ENCODE measurements around the gene USP6NL.
A peak's percentile ranks its signal among the peaks of the same experiment; 100 is the strongest.

Gene USP6NL

DNA sequence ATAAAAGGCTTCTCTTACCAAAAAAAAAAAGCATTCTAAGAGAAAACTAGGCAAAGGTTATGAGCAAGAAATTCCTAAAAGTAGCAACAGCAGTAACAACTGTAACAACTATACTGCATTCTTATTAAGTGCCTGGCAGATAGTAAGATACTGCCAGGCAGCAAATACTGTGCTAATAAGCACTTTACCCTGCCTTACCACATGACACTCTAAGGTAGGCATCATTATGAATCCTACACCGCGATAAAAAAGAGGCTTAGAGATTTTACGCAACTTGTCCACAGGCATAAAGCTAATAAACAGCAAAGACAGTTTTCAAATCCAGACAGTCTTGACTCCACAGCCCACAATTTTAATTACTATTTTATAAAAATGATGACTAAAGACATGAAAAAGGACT is 83.2 kb downstream of the USP6NL start:
- peak; percentile 62 for FAIRE-seq
- DNase-seq (ENCODE audit: extremely low spot score, insufficient read length, low read depth): no peak

DNA sequence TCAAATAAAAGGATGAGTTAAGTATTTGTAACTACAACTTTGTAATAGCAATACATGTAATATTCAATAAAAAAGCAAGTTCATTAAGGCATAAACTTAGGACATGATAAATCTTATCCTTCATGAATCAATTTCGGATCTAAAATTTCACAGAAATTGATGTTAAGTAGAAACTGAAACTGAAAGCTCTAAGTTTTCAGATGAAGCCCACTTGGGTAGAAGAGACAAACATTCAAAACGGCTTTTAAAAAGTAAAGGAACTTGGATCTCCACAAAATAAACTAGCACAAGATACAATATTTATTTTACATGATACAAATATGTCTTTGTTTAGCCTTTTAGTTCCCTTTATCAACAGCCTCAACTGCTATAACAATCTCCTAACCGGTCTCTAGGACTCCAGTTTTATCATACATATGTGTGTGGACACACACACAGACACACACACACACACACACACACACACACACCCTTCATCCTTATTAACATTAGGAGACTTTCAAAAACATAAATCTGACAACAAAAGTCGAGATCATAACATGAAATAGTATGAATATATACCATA is 83.7 kb downstream of the USP6NL start:
- FAIRE-seq (peak; percentile 77), DNase-seq (ENCODE audit: extremely low spot score, insufficient read length, low read depth) (no peak)

DNA sequence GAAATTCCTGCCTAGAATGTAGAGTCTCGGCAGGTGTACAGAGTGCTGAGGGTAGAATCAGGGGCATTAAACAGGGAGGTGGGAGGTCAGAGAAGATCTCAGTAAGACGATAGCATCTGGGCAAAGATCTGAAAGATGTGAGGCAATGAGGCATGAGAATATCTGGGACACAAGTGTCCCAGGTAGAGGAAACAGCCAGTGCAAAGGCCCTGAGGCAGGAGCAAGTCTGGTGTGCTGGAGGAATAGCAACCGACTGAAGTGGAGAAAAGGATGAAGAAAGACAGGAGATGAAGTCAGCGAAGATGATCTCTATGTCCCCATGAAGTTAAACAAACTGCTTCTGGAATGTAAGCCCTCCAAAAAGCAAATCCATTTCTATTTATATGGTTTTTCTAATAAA is 84.4 kb downstream of the USP6NL start:
- DNase-seq (ENCODE audit: extremely low spot score, insufficient read length, low read depth) (no peak), FAIRE-seq (no peak)

DNA sequence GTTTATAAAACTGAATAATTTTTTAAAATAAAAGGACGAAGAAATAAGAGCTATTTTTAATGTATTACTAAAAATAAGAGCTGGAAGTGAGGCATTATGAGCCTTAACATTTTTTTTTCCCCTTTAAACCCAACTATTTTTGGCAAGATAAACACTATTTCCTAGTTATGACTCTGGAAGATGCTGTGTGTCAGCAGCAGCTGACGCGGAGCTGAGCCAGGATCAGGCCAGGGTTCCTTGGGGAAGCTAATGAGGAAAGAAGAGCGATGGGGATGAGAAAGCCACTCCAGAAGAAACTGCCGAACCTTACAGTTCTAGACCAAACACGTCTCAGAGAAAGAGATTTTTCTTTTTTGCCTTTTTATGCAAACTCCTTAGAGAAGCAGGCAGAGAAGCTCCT is 85.9 kb downstream of the USP6NL start:
- DNase-seq (ENCODE audit: extremely low spot score, insufficient read length, low read depth) (no peak), FAIRE-seq (peak; percentile 39)

DNA sequence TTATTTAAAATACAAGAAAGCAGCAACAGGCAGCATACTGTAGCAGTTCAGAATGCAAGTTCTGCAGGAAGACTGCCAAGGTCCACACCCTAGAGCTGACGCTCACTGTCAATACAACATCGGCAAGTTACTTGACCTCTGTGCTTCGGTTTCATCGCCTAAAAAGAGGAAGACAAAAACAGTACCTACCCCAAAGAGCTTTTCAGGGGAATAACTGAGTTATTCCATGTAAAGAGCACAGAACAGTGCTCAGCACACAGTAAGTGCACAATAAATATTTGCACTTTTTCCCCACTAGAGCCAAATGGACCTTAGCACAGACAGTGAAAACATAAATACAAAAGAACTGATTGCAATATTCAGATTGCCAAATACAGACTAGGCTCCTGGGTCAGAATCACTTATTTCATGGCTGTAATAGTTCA is 88.6 kb downstream of the USP6NL start:
- FAIRE-seq (no peak), DNase-seq (ENCODE audit: extremely low spot score, insufficient read length, low read depth) (no peak)

DNA sequence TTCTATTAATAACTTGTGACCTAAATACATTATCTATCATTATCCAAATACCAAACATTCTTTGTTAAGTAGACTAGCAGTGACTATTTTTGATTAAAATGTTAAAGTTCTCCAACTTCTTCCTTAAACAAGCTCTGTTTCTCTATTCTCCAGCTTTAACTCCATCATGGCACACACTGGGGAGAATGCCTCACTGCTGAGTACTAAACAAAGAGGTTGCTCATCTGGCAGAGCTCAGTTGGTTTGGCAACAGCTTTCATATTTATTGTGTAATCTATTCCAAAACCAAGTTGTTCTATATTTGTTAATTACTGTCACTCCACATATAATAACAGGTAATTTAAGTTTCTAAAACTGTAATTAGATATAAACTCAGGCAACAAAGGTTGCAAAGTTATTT is 89.6 kb downstream of the USP6NL start:
- no peak for DNase-seq (ENCODE audit: extremely low spot score, insufficient read length, low read depth)
- peak; percentile 24 for FAIRE-seq

DNA sequence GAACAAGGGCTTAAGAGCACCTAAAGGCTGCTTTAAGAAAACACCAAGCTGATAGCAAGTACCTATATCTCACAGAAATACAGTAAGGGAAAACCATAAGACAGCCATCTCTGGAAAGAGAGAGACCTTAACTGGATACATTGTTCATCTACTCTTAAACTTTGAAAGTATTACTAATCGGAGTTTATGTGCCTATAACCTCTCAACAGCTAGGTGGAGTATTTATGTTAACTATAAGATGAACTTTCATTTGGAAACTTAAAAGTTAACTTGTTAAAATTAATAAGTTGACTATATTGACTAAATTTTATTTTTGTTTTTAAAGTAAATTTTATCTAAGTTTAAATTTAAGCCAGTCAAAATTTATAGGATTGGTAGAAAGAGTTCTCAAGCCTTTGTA is 90.6 kb downstream of the USP6NL start:
- no peak for DNase-seq (ENCODE audit: extremely low spot score, insufficient read length, low read depth)
- peak; percentile 5 for FAIRE-seq

DNA sequence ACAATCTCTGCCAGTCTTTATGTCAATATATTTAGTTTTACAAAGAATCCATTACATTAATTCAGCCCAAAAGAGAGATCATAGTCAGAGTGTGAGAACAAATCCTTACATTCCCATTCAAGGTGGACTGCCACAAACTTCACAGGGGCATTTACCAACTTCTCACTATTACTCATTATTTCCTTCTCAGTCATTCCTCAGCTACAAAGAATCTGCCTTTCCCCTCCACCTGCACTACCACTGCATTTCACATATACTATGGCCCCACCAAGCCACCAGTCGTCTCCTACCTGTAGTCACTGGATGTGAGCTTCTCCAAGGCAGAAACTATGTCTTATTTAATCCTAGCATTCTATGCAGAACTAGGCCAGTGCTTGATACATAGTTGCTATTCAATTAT is 94.3 kb downstream of the USP6NL start:
- FAIRE-seq (peak; percentile 89), DNase-seq (ENCODE audit: extremely low spot score, insufficient read length, low read depth) (no peak)

DNA sequence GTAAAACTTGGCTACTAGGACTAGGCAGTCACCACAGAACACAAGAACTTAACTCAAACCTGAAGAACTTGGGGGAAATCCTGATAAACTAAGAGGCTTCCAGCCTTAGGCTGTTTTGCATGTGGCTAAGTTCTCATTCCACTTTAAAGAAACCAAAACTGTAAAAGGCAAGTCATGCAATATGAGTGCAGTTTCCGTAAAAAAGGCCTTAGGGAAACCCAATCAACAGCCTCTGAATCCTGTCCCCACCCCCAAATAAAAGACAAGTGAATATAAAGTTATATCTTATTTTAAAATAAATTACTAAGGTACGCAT is 95.1 kb downstream of the USP6NL start:
- FAIRE-seq (no peak), DNase-seq (ENCODE audit: extremely low spot score, insufficient read length, low read depth) (no peak)

DNA sequence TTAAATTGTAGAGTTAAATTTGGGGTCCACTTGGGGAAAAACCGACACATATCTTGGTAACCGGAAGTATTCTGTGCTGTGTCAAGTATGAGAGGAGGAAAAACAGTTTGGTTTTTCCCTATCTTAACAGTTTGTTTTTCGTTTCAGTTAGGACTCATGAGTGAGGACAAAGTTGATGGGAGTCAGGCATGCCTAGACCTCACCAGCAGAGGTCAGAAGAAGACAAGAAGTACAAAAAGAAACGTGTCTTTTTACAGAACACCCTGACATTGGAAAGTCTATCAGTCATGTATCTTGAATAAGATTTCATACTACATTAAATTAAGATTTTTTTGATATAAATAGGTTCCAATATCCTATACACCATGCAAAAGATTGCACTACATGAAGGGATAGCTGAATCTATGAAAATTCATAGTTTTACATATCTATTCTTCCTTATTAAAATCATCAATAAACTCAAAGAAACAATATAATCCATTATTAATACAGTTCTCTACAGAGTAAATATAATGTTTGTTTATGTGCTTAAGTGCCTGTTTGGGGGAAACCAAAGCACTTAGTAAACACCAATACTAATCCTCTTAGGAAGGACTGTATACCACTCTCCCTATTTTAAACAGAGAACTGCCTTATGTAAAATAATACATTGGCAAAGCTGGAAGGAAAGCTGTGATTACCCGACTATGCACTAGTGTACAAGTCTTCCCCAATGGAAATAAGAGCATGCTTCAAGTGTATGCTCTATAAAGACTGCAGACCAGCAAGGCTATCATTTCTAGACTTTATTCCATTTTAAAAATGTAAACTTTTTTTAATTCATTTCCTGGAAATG is 95.6 kb downstream of the USP6NL start:
- no peak for DNase-seq (ENCODE audit: extremely low spot score, insufficient read length, low read depth)
- peak; percentile 99 for FAIRE-seq

DNA sequence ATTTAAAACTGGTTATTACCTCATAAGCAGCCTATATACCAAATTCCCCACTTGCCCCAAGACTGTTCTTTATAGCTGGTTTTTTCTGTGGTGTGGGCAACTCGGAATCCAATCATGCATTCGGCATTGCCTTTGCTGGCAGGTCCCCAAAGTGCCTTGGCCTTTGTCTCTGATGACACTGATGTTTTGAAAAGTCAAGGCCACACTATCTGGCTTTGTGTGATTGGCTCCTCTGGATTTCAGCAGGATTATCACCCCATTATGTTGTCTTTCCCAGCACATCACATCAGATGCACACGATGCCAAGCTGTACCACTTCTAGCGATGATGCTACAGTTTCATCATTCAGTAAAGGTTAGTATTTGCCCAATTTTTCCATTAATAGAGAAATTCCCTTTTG is 97.7 kb downstream of the USP6NL start:
- FAIRE-seq: no peak
- no peak for DNase-seq (ENCODE audit: extremely low spot score, insufficient read length, low read depth)

DNA sequence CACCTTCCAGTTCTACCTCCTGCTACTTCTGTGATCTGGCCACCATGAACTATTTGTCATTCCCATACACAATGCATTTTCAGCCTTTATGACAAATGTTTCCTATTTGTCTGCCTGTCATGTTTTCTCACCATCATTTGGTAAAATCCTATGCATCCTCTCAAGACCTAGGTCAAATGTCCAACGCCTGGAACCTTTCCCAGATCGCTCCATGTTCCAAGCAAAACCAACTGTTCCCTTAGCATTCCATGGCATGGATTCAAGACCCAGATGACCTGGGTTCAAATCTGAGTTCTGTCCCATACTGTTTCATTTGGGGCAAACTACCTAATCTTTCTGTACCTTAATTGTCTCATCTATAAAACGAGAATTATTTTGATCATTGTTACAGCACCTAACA is 98.9 kb downstream of the USP6NL start:
- no peak for FAIRE-seq
- DNase-seq (ENCODE audit: extremely low spot score, insufficient read length, low read depth): no peak

DNA sequence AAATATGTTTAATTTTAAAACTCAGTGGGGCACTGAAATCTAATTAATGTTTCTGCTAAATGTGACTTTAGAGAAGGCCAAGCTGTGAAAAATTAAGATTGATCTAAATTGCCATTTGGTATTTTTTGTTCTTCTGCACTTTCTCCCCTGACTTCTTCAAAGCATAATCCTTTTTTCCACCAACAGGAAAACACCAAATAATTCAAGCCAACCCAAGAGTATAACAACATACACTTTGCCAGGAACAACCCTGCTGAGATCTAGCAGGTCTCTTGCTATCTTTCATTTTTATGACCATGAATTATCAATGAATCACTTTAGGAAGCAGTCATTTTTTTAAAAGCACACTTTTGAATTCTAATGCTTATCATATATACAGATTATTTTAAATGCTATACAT is 100.1 kb downstream of the USP6NL start:
- FAIRE-seq (no peak), DNase-seq (ENCODE audit: extremely low spot score, insufficient read length, low read depth) (no peak)

DNA sequence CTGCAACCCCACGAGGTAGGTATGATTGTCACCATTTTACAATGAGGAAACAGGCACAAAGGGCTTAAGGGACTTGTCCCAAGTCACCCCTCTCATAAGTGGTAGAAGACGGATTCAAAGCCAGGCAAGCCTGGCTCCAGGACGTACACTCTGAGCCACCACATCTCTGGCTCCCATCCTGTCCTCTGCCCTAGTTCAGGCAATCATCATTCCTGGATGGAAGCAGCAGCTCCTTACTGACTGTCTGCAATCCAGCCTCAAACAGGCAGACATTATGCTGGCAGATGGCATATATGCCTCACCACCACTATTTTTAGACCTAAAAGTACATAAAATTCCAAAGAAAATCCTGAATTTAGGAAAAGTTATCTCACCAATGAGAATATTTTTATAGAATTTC is 100.7 kb downstream of the USP6NL start:
- DNase-seq (ENCODE audit: extremely low spot score, insufficient read length, low read depth) (no peak), FAIRE-seq (no peak)

DNA sequence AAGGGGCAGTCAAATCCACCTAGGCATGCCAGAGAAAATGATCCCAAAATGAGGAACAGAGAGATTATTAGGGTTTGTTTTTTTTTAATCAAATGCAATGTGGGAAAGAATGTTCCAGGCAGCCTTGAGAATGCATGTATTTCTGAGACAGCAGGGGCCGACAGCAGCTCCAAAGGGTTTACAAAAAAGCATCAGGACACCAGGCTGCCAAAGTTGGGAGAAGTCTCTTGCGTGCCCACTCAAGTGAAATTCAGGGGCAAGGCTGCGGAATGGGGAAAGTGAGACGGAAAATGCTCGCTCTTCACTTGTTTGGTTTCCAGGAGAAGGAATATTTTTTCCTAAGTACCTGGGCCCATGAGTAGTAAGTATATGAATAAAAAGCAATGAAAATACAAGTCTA is 101.2 kb downstream of the USP6NL start:
- no peak for DNase-seq (ENCODE audit: extremely low spot score, insufficient read length, low read depth)
- FAIRE-seq: no peak

DNA sequence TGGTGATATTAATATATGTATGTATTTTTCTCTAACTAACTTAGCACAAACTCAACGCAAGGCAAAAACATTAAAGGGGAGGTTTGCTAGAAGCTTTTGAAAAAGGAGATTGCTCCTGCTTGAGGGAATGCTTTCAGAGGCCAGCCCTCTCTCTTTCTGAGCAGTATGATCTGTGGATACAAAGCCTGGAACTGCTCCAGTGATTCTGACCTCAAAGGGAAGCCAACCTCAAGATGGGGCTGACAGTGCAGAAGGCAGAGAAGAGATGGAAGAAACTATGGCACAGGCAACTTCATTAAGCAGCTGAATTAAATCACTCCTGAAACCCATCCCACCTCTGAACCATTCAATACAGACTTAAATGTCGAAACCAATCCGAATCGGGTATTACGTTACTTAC is 102.4 kb downstream of the USP6NL start:
- no peak for FAIRE-seq
- DNase-seq (ENCODE audit: extremely low spot score, insufficient read length, low read depth): no peak

DNA sequence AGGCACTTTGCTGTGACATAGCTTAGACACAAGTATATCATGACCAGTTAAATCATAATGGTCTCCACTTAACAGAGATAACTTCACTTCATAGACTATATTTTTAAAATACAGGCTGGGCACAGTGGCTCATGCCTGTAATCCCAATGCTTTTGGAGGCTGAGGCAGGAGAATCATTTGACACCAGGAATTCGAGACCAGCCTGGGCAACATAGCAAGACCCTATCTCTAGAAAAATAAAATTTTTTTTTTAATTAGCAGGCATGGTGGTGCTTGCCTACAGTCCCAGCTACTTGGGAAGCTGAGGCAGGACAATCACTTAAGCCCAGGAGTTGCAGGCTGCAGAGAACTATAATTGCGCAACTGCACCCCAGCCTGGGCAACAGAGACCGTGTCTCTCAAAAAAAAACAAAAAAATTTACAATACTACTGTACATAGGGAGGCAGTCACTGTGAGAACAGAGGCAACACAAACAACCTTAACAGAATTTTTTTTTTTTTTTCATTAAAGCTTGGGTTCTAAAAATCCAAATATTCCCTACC is 105.1 kb downstream of the USP6NL start:
- DNase-seq (ENCODE audit: extremely low spot score, insufficient read length, low read depth) (no peak), FAIRE-seq (no peak)

DNA sequence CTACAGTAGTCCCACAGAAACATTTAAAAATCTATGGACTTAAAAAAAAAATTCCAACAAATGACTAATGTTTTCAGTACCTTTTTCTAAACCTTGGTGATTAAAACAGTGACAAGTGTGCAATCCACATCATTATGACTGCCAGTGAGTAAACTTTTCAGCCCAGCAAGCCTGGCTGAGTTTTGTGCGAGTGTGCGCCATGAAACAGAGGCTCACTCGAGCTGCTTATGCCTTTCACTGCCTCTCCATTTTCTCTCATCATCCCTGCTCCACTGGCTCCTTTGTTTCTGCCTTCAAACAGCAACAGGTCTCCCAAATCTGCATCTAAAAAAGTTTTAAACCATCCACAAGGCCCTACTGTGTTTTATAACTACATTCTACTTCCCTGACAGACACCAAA is 105.8 kb downstream of the USP6NL start:
- FAIRE-seq: no peak

DNA sequence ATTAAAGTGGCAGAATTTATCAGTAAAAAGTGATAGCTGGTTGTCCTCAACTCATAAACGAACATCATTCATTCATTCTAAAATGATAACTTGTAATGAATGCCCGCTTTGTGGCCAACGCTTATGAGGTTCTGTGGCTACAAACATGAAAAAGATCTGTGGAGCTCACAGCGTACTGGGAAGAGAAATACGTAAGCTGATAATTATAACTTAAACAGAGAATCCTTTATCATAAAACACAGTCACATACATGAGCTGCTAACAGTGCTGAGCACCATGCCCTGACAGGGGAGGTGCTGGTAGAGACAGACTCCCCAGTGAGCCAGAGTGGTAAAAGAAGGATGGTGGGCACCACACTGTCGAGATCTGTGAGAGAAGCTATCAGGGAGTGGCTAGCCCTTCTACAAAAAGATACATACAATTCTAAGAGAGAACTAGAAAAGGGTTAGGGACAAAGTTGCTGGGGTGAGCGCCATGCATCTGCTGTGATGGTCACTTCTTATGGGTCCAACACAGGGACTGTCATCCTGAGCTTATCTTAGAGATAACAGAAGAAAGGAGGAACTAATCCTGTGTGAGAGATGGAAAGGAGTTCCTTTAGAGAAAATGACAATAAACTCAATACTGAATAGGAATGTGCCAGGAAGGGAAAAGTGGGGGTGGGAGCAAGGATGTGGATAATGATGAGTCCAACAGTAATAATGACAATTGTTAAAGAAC is 106.7 kb downstream of the USP6NL start:
- DNase-seq (ENCODE audit: extremely low spot score, insufficient read length, low read depth): no peak
- no peak for FAIRE-seq

More for the DNA sequence above, 105.8 kb downstream of the USP6NL start:
- DNase-seq (ENCODE audit: extremely low spot score, insufficient read length, low read depth): no peak

DNA sequence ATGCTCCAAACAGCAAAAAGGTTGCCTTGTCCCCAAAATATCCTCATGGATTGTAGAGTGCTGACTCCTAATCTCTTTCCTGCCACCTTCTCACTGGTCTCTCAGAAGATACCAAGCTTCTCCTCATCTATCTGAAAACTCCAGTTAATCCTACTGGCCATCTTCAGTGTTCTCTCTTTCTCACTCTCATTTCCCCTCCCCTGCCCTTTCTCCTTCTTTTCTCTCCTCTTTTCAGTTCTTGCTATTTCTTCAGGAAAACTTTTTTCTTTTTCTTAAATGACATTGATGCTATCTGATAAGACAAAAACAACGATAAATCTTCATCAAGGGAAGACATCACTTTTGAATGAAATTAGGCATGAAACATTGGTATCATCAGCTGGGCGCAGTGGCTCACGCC is 109.8 kb downstream of the USP6NL start:
- no peak for FAIRE-seq
- no peak for DNase-seq (ENCODE audit: extremely low spot score, insufficient read length, low read depth)

DNA sequence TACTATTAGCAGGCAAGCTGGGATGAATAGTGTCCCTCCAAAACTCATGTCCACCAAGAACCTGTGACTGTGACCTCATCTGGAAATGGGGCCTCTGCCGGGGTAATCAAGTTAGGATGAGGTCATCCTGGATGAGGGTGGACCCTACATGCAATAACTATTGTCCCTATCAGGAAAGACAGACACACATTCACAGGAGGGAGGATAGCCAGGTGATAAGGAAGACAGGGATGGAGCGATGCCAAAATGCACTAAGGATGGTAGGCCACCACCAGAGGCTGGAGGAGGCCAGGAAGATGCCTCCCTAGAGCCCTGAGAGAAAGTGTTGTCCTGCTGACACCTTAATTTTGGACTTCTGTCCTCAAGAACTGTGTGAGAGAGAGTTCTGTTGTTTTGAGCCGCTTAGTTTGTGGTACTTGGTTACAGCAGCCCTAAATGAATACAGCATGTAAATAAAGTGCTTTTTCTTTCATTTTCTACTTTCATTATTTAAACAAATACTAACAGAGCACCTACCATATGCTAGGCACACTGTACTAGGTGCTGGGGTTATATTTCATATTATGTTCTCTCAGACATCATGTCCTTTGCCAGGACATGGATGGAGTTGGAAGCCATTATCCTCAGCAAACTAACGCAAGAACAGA is 111.9 kb downstream of the USP6NL start:
- no peak for DNase-seq (ENCODE audit: extremely low spot score, insufficient read length, low read depth)
- FAIRE-seq: peak; percentile 18
